ENCODE data around the gene ATOH8.

ATOH8 gene

DNA sequence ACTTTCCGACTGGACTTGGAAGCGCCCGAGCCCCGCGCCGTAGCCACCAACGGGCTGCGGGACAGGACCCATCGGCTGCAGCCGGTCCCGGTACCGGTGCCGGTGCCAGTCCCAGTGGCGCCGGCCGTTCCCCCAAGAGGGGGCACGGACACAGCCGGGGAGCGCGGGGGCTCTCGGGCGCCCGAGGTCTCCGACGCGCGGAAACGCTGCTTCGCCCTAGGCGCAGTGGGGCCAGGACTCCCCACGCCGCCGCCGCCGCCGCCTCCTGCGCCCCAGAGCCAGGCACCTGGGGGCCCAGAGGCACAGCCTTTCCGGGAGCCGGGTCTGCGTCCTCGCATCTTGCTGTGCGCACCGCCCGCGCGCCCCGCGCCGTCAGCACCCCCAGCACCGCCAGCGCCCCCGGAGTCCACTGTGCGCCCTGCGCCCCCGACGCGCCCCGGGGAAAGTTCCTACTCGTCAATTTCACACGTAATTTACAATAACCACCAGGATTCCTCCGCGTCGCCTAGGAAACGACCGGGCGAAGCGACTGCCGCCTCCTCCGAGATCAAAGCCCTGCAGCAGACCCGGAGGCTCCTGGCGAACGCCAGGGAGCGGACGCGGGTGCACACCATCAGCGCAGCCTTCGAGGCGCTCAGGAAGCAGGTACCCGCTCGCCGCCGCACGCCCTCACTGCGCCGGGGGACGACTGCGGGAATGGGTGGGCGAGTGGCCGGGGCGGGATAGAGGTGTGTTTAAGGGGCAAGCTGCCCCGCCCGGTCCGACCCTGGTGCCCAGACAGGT is 713 bp downstream of the ATOH8 start:
- Mint-ChIP-seq H3K9me3 (no peaks in the 10 kb centered on the region), H3K4me3 (peak overlapping the region; percentile 80)
- peak; percentile 29 for ATAC-seq

DNA sequence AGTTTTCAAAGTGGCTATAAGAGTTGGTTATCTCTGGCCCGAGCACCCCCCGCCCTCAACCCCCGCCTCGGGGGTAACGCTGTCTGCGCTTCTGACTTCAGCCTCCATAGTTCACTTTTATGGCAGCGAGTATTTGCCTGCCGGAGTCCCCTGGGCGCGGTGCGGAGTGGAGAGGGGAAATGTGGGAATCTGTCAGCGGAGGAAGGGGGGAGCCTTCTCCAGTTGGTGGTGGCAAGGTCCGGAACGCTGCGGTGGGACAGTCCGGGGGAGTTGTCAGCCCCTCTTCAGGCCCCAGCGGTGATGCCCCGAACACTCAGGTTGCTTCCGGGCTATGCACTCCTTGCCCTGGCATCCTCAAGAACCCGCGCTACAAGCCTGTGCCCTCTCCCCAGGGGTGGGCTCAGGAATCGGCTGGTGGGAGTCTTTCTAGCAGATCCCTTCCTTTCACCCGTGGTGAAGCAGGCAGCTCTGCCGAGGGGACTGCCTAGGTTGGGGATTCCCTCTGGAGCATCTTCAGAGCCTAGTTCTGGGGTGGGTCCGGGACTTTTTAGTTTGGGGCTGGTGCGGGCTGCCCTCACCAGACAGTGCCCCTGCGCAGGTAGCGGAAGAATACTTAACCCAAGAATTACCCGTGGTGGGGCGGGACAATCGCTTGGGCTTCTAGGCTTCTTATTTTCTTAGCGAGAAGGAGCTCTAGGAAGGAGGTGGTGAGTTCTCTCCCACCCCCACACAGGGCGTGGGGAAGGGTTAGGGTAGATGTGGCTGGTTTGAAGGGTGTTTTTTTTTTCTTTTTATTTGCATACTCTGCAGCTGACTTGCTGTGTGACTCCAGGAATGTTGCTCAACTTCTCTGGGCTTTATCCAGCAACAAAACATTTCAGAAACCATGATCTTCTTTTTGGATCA is 1.6 kb downstream of the ATOH8 start:
- ATAC-seq = no peak
- no peaks in the 10 kb centered on the region for H3K36me3 Mint-ChIP-seq
- H3K27ac Mint-ChIP-seq = no peak overlapping the region
- peaks cover 87% of the 10 kb centered on the region for H3K27me3 Mint-ChIP-seq
- H3K4me3 Mint-ChIP-seq = peak overlapping the region; percentile 80
- peaks cover 30% of the 10 kb centered on the region for H3K4me1 Mint-ChIP-seq
- H3K9me3 Mint-ChIP-seq = no peaks in the 10 kb centered on the region

More for the DNA sequence above, 713 bp downstream of the ATOH8 start:
- Mint-ChIP-seq H3K4me1 (peaks cover 33% of the 10 kb centered on the region), H3K36me3 (no peaks in the 10 kb centered on the region), H3K27me3 (peaks cover 78% of the 10 kb centered on the region), H3K27ac (no peak overlapping the region)

DNA sequence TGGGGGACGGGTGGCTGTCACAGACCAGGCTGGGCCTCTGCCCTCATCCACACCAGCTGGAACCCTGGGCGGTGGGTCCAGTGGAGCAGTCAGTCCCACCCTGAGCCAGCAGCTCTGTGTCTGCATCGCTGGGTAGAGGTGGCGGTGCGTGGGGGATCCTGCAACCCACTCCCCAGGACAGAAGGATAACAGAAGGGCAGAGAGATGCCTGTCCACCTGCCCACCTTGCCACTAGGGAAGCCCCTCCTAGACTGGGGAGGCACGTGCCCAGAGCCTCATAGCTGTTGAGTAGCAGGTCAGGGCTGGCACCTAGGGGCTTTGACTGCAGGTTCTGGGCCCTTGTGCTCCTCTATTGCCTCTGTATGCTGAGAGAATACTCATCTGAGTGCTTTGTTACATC is 2.4 kb downstream of the ATOH8 start:
- no peaks in the 10 kb centered on the region for H3K9me3 Mint-ChIP-seq
- no peak overlapping the region for H3K27ac Mint-ChIP-seq
- no peaks in the 10 kb centered on the region for H3K36me3 Mint-ChIP-seq
- peaks cover 23% of the 10 kb centered on the region for H3K4me1 Mint-ChIP-seq
- ATAC-seq = no peak
- H3K27me3 Mint-ChIP-seq = peaks cover 94% of the 10 kb centered on the region
- no peak overlapping the region for H3K4me3 Mint-ChIP-seq

DNA sequence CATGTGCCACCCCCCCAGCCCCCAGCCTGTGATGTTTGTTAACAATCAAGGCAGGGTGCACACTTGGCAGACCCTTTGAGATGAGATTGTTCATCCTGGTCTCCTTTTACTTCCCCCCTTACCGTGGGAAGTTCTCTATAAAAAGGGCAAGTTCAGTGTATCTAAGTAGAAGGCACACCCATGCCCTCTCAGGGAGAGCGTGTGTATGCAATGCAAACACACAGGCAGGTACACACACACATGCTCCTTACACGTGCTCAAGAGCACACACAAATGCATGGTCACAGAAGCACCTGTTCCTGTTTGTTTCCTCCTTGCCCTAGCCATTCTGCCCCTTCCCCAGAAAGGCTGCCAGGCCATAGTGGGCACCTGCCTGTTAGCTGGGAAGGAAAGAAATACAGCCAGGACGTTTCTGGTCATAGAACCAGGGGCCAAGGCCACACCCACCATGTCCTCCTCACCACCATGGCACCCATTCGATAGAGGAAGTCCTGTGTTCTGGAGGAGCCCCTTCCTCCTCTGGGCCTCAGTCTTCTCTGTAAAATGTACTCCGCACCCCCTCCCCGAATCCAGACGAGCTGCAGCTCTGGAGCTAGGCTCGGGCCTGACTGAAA is 3.1 kb downstream of the ATOH8 start:
- no peak for ATAC-seq
- Mint-ChIP-seq H3K27ac (no peak overlapping the region), H3K27me3 (peaks cover 94% of the 10 kb centered on the region), H3K9me3 (no peaks in the 10 kb centered on the region), H3K4me3 (no peak overlapping the region), H3K4me1 (peaks cover 23% of the 10 kb centered on the region), H3K36me3 (no peaks in the 10 kb centered on the region)

- H3K27ac Mint-ChIP-seq = no peak overlapping the region
- H3K4me1 Mint-ChIP-seq = peaks cover 22% of the 10 kb centered on the region
- H3K4me3 Mint-ChIP-seq = no peak overlapping the region
- H3K36me3 Mint-ChIP-seq = no peaks in the 10 kb centered on the region
- H3K27me3 Mint-ChIP-seq = peaks cover 90% of the 10 kb centered on the region
- H3K9me3 Mint-ChIP-seq = no peaks in the 10 kb centered on the region
- no peak for ATAC-seq
Observed at GRCh38 chr2:85757860-85758259, 4.1 kb downstream of the ATOH8 start.

DNA sequence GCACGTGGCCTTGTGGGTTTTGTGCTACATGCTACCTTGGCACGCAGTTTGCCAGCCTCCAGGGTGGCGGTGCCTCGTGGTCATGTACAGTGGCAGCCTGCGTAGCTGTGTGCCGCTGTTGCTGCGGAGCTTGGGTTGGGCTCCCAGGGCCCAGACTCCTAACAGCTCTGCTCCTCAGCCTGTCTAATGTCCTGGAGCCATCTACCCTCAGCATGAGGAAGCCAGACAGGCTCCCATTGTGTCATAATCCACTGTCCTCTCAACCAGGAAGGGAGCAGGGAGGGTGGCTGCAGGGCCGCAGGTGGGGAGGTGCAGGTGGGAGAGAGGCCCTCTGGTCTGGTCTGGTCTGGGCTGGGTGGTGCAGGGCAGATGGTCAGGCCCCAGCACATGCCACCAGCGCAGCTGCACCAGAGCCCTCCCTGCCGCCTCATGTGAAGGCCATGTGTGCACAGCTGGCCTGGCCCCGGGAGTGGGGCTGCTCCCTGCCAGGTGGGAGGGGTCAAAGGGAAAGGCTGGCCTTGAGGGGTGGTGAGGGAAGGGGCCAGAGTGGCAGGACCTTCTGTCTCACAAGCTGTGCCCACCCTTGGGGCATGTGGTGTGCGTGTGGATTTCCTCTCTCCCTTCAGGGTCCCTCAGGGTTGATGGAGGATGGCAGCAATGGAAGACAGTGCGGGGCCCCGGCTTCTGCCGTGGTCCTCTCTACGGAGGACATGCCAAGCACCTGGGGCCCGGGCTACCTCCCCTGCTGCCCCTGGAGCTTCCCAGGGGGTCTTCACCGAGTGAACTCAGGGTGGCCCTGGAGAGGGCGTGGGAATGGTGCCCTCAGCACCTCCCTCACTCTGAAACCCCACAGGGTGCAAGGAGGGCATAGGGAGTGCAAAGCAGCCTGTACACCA is 4.8 kb downstream of the ATOH8 start:
- Mint-ChIP-seq H3K4me3 (no peak overlapping the region), H3K9me3 (no peaks in the 10 kb centered on the region), H3K36me3 (no peaks in the 10 kb centered on the region), H3K27ac (no peak overlapping the region), H3K27me3 (peaks cover 87% of the 10 kb centered on the region), H3K4me1 (peaks cover 15% of the 10 kb centered on the region)
- ATAC-seq = no peak

DNA sequence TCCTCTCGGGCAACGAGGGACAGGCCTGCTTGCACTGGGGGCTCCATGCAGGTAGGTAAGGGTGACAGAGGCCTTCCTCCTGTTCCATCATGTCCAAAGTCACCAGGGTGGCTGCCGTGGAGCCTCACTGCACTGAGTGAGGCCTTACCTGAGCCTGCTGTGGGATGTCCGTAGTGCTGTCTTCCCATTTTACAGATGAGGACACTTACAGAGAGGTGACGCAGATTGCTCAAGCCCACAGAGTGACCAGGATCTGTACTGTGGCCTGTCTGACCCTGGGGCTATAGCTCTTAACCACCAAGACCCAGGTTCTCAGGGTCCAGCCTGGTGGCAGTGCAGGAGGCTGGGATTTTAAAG is 5.4 kb downstream of the ATOH8 start:
- no peaks in the 10 kb centered on the region for H3K36me3 Mint-ChIP-seq
- H3K4me3 Mint-ChIP-seq = no peak overlapping the region
- peaks cover 89% of the 10 kb centered on the region for H3K27me3 Mint-ChIP-seq
- H3K4me1 Mint-ChIP-seq = peaks cover 14% of the 10 kb centered on the region
- no peaks in the 10 kb centered on the region for H3K9me3 Mint-ChIP-seq
- no peak overlapping the region for H3K27ac Mint-ChIP-seq
- no peak for ATAC-seq

- H3K4me3 Mint-ChIP-seq = no peak overlapping the region
Observed at GRCh38 chr2:85760371-85760770, 6.6 kb downstream of the ATOH8 start.

GRCh38 chr2:85760872-85761271 is 7.1 kb downstream of the ATOH8 start:
- ATAC-seq = no peak
- H3K4me1 Mint-ChIP-seq = peaks cover 9% of the 10 kb centered on the region
- H3K4me3 Mint-ChIP-seq = no peak overlapping the region
- no peaks in the 10 kb centered on the region for H3K36me3 Mint-ChIP-seq
- no peak overlapping the region for H3K27ac Mint-ChIP-seq
- peaks cover 89% of the 10 kb centered on the region for H3K27me3 Mint-ChIP-seq
- H3K9me3 Mint-ChIP-seq = no peaks in the 10 kb centered on the region

More at GRCh38 chr2:85760371-85760770, 6.6 kb downstream of the ATOH8 start:
- Mint-ChIP-seq H3K36me3 (no peaks in the 10 kb centered on the region), H3K4me1 (peaks cover 9% of the 10 kb centered on the region), H3K27ac (no peak overlapping the region), H3K27me3 (peaks cover 89% of the 10 kb centered on the region), H3K9me3 (no peaks in the 10 kb centered on the region)
- no peak for ATAC-seq

GRCh38 chr2:85761512-85761944 is 7.7 kb downstream of the ATOH8 start:
- ATAC-seq = no peak
- Mint-ChIP-seq H3K4me1 (peaks cover 9% of the 10 kb centered on the region), H3K27me3 (peaks cover 89% of the 10 kb centered on the region), H3K4me3 (no peak overlapping the region), H3K9me3 (no peaks in the 10 kb centered on the region), H3K36me3 (no peaks in the 10 kb centered on the region), H3K27ac (no peak overlapping the region)

DNA sequence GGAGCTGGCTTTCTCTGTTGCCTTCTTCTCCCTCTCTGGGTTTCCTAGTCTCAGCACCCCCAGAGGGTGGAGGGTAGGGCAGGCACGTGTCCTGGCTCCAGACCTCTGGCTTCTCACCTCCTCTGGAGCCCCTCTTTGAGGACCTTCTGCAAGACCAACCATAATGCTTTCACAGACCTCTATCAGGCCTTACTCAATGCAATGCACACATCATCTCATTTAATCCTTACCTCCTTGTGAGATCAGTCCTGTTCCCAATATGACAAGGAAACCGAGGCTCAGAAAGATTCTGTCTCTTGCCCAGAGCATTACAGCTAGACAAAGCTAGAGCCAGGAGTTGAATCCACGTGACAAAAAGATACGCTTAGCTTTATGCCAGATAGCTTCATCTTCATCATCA is 8.2 kb downstream of the ATOH8 start:
- no peak for ATAC-seq
- H3K9me3 Mint-ChIP-seq = no peaks in the 10 kb centered on the region

GRCh38 chr2:85763132-85763531 is 9.3 kb downstream of the ATOH8 start:
- no peaks in the 10 kb centered on the region for H3K36me3 Mint-ChIP-seq
- no peak for ATAC-seq
- H3K9me3 Mint-ChIP-seq = no peaks in the 10 kb centered on the region
- H3K27me3 Mint-ChIP-seq = peaks cover 91% of the 10 kb centered on the region
- H3K4me1 Mint-ChIP-seq = peaks cover 9% of the 10 kb centered on the region
- no peak overlapping the region for H3K27ac Mint-ChIP-seq
- H3K4me3 Mint-ChIP-seq = no peak overlapping the region

More for the DNA sequence above, 8.2 kb downstream of the ATOH8 start:
- H3K4me3 Mint-ChIP-seq = no peak overlapping the region
- H3K27ac Mint-ChIP-seq = no peak overlapping the region
- H3K27me3 Mint-ChIP-seq = peaks cover 89% of the 10 kb centered on the region
- no peaks in the 10 kb centered on the region for H3K36me3 Mint-ChIP-seq
- peaks cover 9% of the 10 kb centered on the region for H3K4me1 Mint-ChIP-seq

- H3K27ac Mint-ChIP-seq = no peak overlapping the region
- H3K36me3 Mint-ChIP-seq = no peaks in the 10 kb centered on the region
- H3K9me3 Mint-ChIP-seq = no peaks in the 10 kb centered on the region
- peaks cover 91% of the 10 kb centered on the region for H3K27me3 Mint-ChIP-seq
- peaks cover 9% of the 10 kb centered on the region for H3K4me1 Mint-ChIP-seq
- no peak for ATAC-seq
- H3K4me3 Mint-ChIP-seq = no peak overlapping the region
Observed at GRCh38 chr2:85763831-85764230, 10.0 kb downstream of the ATOH8 start.

GRCh38 chr2:85765081-85765731 is 11.4 kb downstream of the ATOH8 start:
- Mint-ChIP-seq H3K4me1 (peaks cover 9% of the 10 kb centered on the region), H3K4me3 (no peak overlapping the region), H3K9me3 (no peaks in the 10 kb centered on the region), H3K27me3 (peaks cover 91% of the 10 kb centered on the region), H3K36me3 (no peaks in the 10 kb centered on the region), H3K27ac (no peak overlapping the region)
- ATAC-seq = no peak
